ENCODE results near the gene MMP14. TPM values are rescaled to one million over a fixed set of nuclear protein-coding genes. Genes with fewer than 3 reads are reported as not detected.
A peak's percentile ranks its signal among the peaks of the same experiment; 100 is the strongest.

MMP14 gene
- total and polyA plus RNA-seq, 7 experiments from 2014 or later = 1.8 to 6.6 (median 2.0) TPM; not detected in 2

- peaks cover 13 to 18% (median 17%) of the 10 kb centered on the region in 7 donors for H3K4me1 Mint-ChIP-seq
- DNase-seq (no peak), ATAC-seq (no peak)
- no peaks in the 10 kb centered on the region for H3K36me3 Mint-ChIP-seq
- no peak overlapping the region for H3K4me3 Mint-ChIP-seq
- peaks cover 0 to 6% (median 0%) of the 10 kb centered on the region in 5 donors for H3K27me3 Mint-ChIP-seq
- Histone ChIP-seq H3K4me1 (ENCODE audit: control insufficient read depth in 2 of 2, insufficient read depth in 2 of 2, low read length in 2 of 2) (peaks cover 0 to 12% of the 10 kb centered on the region in 2 donors), H3K27ac (ENCODE audit: low read depth, low read length) (no peak overlapping the region), H3K9me3 (ENCODE audit: control insufficient read depth in 2 of 3, low read length in 3 of 3) (no peaks in the 10 kb centered on the region), H3K36me3 (ENCODE audit: control insufficient read depth in 2 of 3, insufficient read depth in 3 of 3, low read length in 3 of 3) (no peaks in the 10 kb centered on the region), H3K4me3 (ENCODE audit: low read length) (no peak overlapping the region), H3K27me3 (ENCODE audit: control insufficient read depth in 2 of 2, insufficient read depth in 2 of 2, low read length in 2 of 2) (no peaks in the 10 kb centered on the region)
- CTCF ChIA-PET = interaction anchor here (0.6 to 0.8 kb wide), 2 partner anchors 40 to 966 kb away, joined by 3 read pairs; no protein-coding TSS in a partner anchor
- no peaks in the 10 kb centered on the region for H3K9me3 Mint-ChIP-seq
- POLR2A ChIA-PET = interaction anchor here (0.6 kb wide), 1 partner anchor 27 kb away, joined by 9 read pairs; no protein-coding TSS in a partner anchor
- intact Hi-C loops (cut with micrococcal nuclease) = no loop called here
- no peak overlapping the region for H3K27ac Mint-ChIP-seq
Observed at GRCh38 chr14:22812744-22813143, 23.6 kb upstream of the MMP14 start.

GRCh38 chr14:22813145-22813544 lies 23.2 kb upstream of the MMP14 start:
- ChIA-PET CTCF (interaction anchor here (0.8 kb wide), 1 partner anchor 40 kb away, joined by 3 read pairs; no protein-coding TSS in a partner anchor), POLR2A (interaction anchor here (0.6 kb wide), 1 partner anchor 26 kb away, joined by 9 read pairs; no protein-coding TSS in a partner anchor)
- no peaks in the 10 kb centered on the region for H3K36me3 Mint-ChIP-seq
- H3K4me1 Mint-ChIP-seq = peaks cover 13 to 18% (median 17%) of the 10 kb centered on the region in 7 donors
- H3K4me3 Mint-ChIP-seq = no peak overlapping the region
- no peaks in the 10 kb centered on the region for H3K27me3 ChIP-seq (ENCODE audit: control insufficient read depth in 2 of 2, insufficient read depth in 2 of 2, low read length in 2 of 2)
- H3K27me3 Mint-ChIP-seq = peaks cover 0 to 6% (median 0%) of the 10 kb centered on the region in 5 donors
- no peaks in the 10 kb centered on the region for H3K9me3 Mint-ChIP-seq
- H3K4me1 ChIP-seq (ENCODE audit: control insufficient read depth in 2 of 2, insufficient read depth in 2 of 2, low read length in 2 of 2) = peaks cover 0 to 12% of the 10 kb centered on the region in 2 donors
- no peak overlapping the region for H3K4me3 ChIP-seq (ENCODE audit: low read length)
- no peaks in the 10 kb centered on the region for H3K36me3 ChIP-seq (ENCODE audit: control insufficient read depth in 2 of 3, insufficient read depth in 3 of 3, low read length in 3 of 3)
- intact Hi-C loops (cut with micrococcal nuclease) = no loop called here
- H3K27ac ChIP-seq (ENCODE audit: low read depth, low read length) = no peak overlapping the region
- ATAC-seq = no peak
- no peak for DNase-seq
- H3K9me3 ChIP-seq (ENCODE audit: control insufficient read depth in 2 of 3, low read length in 3 of 3) = no peaks in the 10 kb centered on the region
- H3K27ac Mint-ChIP-seq = no peak overlapping the region

GRCh38 chr14:22814373-22814772 lies 22.0 kb upstream of the MMP14 start:
- Histone ChIP-seq H3K9me3 (ENCODE audit: control insufficient read depth in 2 of 3, low read length in 3 of 3) (no peaks in the 10 kb centered on the region), H3K27ac (ENCODE audit: low read depth, low read length) (no peak overlapping the region), H3K27me3 (ENCODE audit: control insufficient read depth in 2 of 2, insufficient read depth in 2 of 2, low read length in 2 of 2) (no peaks in the 10 kb centered on the region), H3K4me3 (ENCODE audit: low read length) (no peak overlapping the region), H3K4me1 (ENCODE audit: control insufficient read depth in 2 of 2, insufficient read depth in 2 of 2, low read length in 2 of 2) (peaks cover 0 to 12% of the 10 kb centered on the region in 2 donors), H3K36me3 (ENCODE audit: control insufficient read depth in 2 of 3, insufficient read depth in 3 of 3, low read length in 3 of 3) (no peaks in the 10 kb centered on the region)
- Mint-ChIP-seq H3K27me3 (peaks cover 0 to 6% (median 0%) of the 10 kb centered on the region in 5 donors), H3K4me1 (peaks cover 15 to 20% (median 17%) of the 10 kb centered on the region in 7 donors), H3K36me3 (no peaks in the 10 kb centered on the region), H3K27ac (peak overlapping the region in 1 of 9 donors; percentile 32), H3K4me3 (peak overlapping the region in 3 of 10 donors; percentile 13 to 36 (median 18)), H3K9me3 (no peaks in the 10 kb centered on the region)
- ChIA-PET POLR2A (interaction anchor here (0.9 kb wide), 1 partner anchor 40 kb away, joined by 3 read pairs; no protein-coding TSS in a partner anchor), CTCF (interaction anchor here (0.6 to 0.7 kb wide), 2 partner anchors 10 to 168 kb away, joined by 5 read pairs; no protein-coding TSS in a partner anchor)
- intact Hi-C loops (cut with micrococcal nuclease) = no loop called here
- DNase-seq (no peak), ATAC-seq (no peak)

GRCh38 chr14:22814941-22815713 lies 21.3 kb upstream of the MMP14 start, which contains the start of gene SLC7A7:
Gene SLC7A7, minus strand, starts transcription at chr14:22815435. Its CDS starts 2,037 bp downstream, at chr14:22813398.
- H3K4me1 ChIP-seq (ENCODE audit: control insufficient read depth in 2 of 2, insufficient read depth in 2 of 2, low read length in 2 of 2) = peaks cover 0 to 12% of the 10 kb centered on the region in 2 donors
- peak within 1 kb of the TSS; percentile 6 for H3K27ac ChIP-seq (ENCODE audit: low read depth, low read length)
- H3K27ac Mint-ChIP-seq = peak within 1 kb of the TSS in 8 of 9 donors; percentile 34 to 82 (median 74)
- no peak within 1 kb of the TSS for H3K4me3 ChIP-seq (ENCODE audit: low read length)
- DNase-seq (no peak), ATAC-seq (no peak)
- H3K27me3 ChIP-seq (ENCODE audit: control insufficient read depth in 2 of 2, insufficient read depth in 2 of 2, low read length in 2 of 2) = no peaks in the 10 kb centered on the region
- H3K9me3 Mint-ChIP-seq = no peaks in the 10 kb centered on the region
- no peaks in the 10 kb centered on the region for H3K9me3 ChIP-seq (ENCODE audit: control insufficient read depth in 2 of 3, low read length in 3 of 3)
- intact Hi-C loops (cut with micrococcal nuclease) = no loop called here
- ChIA-PET CTCF (interaction anchor here (0.7 kb wide), 2 partner anchors 168 to 245 kb away, joined by 5 to 6 read pairs; no protein-coding TSS in a partner anchor), POLR2A (interaction anchor here (0.9 kb wide), 1 partner anchor 40 kb away, joined by 3 read pairs; no protein-coding TSS in a partner anchor)
- no peaks in the 10 kb centered on the region for H3K36me3 ChIP-seq (ENCODE audit: control insufficient read depth in 2 of 3, insufficient read depth in 3 of 3, low read length in 3 of 3)
- peak within 1 kb of the TSS in 8 of 10 donors; percentile 13 to 63 (median 39) for H3K4me3 Mint-ChIP-seq
- peaks cover 15 to 28% (median 18%) of the 10 kb centered on the region in 7 donors for H3K4me1 Mint-ChIP-seq
- no peaks in the 10 kb centered on the region for H3K36me3 Mint-ChIP-seq
- H3K27me3 Mint-ChIP-seq = peaks cover 0 to 9% (median 0%) of the 10 kb centered on the region in 5 donors

- no peak overlapping the region for H3K27ac ChIP-seq (ENCODE audit: low read depth, low read length)
- ChIA-PET POLR2A (interaction anchor here (1.0 kb wide), 1 partner anchor 16 kb away, joined by 4 read pairs; no protein-coding TSS in a partner anchor), CTCF (interaction anchor here (2.0 to 7.7 kb wide), 2 partner anchors 34 to 249 kb away, joined by 5 to 143 read pairs; no protein-coding TSS in a partner anchor)
- ATAC-seq = no peak
- H3K4me3 Mint-ChIP-seq = peak overlapping the region in 1 of 10 donors; percentile 34
- peaks cover 18 to 34% (median 28%) of the 10 kb centered on the region in 7 donors for H3K4me1 Mint-ChIP-seq
- H3K9me3 ChIP-seq (ENCODE audit: control insufficient read depth in 2 of 3, low read length in 3 of 3) = no peaks in the 10 kb centered on the region
- peak overlapping the region in 2 of 9 donors; percentile 34 to 77 for H3K27ac Mint-ChIP-seq
- H3K4me1 ChIP-seq (ENCODE audit: control insufficient read depth in 2 of 2, insufficient read depth in 2 of 2, low read length in 2 of 2) = peaks cover 0 to 21% of the 10 kb centered on the region in 2 donors
- H3K27me3 ChIP-seq (ENCODE audit: control insufficient read depth in 2 of 2, insufficient read depth in 2 of 2, low read length in 2 of 2) = no peaks in the 10 kb centered on the region
- H3K36me3 ChIP-seq (ENCODE audit: control insufficient read depth in 2 of 3, insufficient read depth in 3 of 3, low read length in 3 of 3) = no peaks in the 10 kb centered on the region
- intact Hi-C loops (cut with micrococcal nuclease) = loop anchor here in 1 of 2 donors (2.0 kb wide), 1 partner anchor 53 kb away; the partner anchor contains the start of gene OXA1L
- no peaks in the 10 kb centered on the region for H3K36me3 Mint-ChIP-seq
- DNase-seq = no peak
- H3K27me3 Mint-ChIP-seq = peaks cover 0 to 16% (median 4%) of the 10 kb centered on the region in 5 donors
- no peaks in the 10 kb centered on the region for H3K9me3 Mint-ChIP-seq
- no peak overlapping the region for H3K4me3 ChIP-seq (ENCODE audit: low read length)
Observed at GRCh38 chr14:22819151-22819988, 17.0 kb upstream of the MMP14 start.

- intact Hi-C loops (cut with micrococcal nuclease) = loop anchor here in 1 of 2 donors (5.0 to 10.0 kb wide), 2 partner anchors 108 to 234 kb away; partner anchors contain the start of gene CDH24
- no peaks in the 10 kb centered on the region for H3K9me3 ChIP-seq (ENCODE audit: control insufficient read depth in 2 of 3, low read length in 3 of 3)
Observed at GRCh38 chr14:22820731-22821130, 15.7 kb upstream of the MMP14 start.

More at GRCh38 chr14:22820731-22821130, 15.7 kb upstream of the MMP14 start:
- POLR2A ChIA-PET = no interaction called here
- Histone ChIP-seq H3K27ac (ENCODE audit: low read depth, low read length) (no peak overlapping the region), H3K4me1 (ENCODE audit: control insufficient read depth in 2 of 2, insufficient read depth in 2 of 2, low read length in 2 of 2) (peaks cover 0 to 20% of the 10 kb centered on the region in 2 donors), H3K4me3 (ENCODE audit: low read length) (no peak overlapping the region), H3K36me3 (ENCODE audit: control insufficient read depth in 2 of 3, insufficient read depth in 3 of 3, low read length in 3 of 3) (no peaks in the 10 kb centered on the region), H3K27me3 (ENCODE audit: control insufficient read depth in 2 of 2, insufficient read depth in 2 of 2, low read length in 2 of 2) (no peaks in the 10 kb centered on the region)
- H3K4me3 Mint-ChIP-seq = no peak overlapping the region
- ATAC-seq (no peak), DNase-seq (no peak)
- H3K27ac Mint-ChIP-seq = no peak overlapping the region
- no peaks in the 10 kb centered on the region for H3K9me3 Mint-ChIP-seq
- H3K36me3 Mint-ChIP-seq = no peaks in the 10 kb centered on the region
- H3K27me3 Mint-ChIP-seq = peaks cover 0 to 16% (median 4%) of the 10 kb centered on the region in 5 donors
- CTCF ChIA-PET = interaction anchor here (2.0 to 7.7 kb wide), 2 partner anchors 33 to 250 kb away, joined by 5 to 143 read pairs; no protein-coding TSS in a partner anchor
- peaks cover 8 to 39% (median 26%) of the 10 kb centered on the region in 7 donors for H3K4me1 Mint-ChIP-seq
